A549 treated with AZD2906 at 1 μM for 4 hours (cell line): Measurements from ENCODE around the gene SUN2. TPM values are rescaled to one million over a fixed set of nuclear protein-coding genes. Genes with fewer than 3 reads are reported as not detected.

Experiments
- total RNA-seq: library from RNA; stranded (reverse); fragments of 200-300 nt; extraction: Qiagen RNA extraction; gene quantifications from 5 replicates; pipeline ENCODE4 v1.2.3, GENCODE V29; 2022

The SUN2 gene
- total RNA-seq: 29.7 to 43.0 TPM (median 39.7 TPM) in 5 replicates

DNA sequence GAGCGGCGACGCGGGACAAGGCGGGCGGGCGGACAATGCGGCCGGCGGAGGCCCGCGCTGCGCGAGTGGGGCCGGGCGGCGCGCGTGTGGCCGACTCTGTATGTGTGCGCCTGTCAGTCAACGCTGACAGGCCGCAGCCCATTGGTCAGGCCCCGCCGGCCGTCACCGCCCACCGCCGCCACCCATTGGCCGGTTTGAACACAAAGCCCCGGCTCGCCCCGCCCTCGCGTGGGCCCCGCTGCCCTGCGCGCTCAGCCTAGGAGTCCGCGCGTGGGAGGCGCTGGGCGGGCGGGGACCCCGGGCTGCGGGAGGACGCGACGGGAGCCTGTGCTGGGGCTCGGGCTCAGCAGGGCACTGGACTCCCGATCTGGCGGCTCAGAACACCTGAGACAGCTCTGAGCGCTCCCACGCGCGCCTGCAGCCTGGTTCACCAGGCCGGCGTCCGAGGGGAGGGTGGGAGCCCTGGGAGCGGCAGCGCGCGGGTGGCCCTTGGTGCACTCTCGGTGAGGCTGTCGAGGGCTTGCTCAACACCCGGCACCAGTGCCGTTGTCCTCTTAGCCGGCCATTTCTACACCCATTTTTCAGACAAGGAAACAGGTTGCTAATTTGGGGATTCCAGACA is at the start of gene SUN2:
Gene SUN2, minus strand, starts transcription at position 88 of the 622 bp plus-strand sequence. CDS start 3,370 bp downstream, outside the sequence.

DNA sequence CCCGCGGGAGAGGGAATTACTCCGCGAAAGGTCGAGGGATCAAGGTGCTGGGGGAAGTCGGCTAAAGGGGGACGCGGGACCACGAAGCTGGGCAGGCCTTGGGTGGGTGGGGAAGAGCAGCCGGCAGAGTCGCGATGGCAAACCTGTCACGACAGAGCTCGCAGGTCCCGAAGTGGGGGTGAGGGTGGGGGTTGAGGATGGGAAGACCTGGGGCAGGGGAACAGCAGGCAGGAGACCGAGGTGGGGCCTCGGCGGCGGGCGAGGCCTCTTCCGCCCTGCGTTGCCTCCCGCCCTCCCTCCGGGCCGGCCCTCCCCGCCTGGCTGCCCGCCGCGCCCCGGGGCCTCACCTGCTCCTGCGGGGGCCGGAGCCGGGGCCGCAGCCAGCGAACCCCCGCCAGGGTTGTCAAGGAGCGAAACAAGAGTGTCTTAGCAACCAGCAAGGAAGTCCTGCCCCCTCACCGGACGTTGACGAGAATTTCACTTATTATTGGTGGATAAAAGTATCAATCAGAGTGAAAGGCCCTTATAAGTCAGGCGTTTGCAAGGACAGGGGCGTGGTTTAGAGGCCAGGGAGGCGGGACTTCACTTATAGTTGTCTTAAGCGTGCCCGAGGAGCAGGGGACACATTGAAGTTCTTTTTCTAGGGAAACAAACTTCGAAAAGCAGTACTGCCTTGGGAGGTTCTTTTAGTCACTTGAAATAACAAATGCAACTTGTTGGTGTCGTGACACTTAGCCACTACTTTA is 38.1 kb upstream of the SUN2 start, which contains the start of gene DNAL4:
Gene DNAL4, minus strand, starts transcription at position 423 of the 746 bp plus-strand sequence. CDS start 11,412 bp downstream, outside the sequence.

GRCh38 chr22:38705235-38706100 is 50.3 kb downstream of the SUN2 start, which contains the start of gene GTPBP1:
Gene GTPBP1, plus strand, starts transcription at chr22:38705944. Its CDS starts 12 bp downstream, at chr22:38705956.

GRCh38 chr22:38700789-38701628 is 54.8 kb downstream of the SUN2 start, which contains the start of gene JOSD1:
Gene JOSD1, minus strand, starts transcription at chr22:38700943. Its CDS starts 956 bp downstream, at chr22:38699987.

Other genes starting within 250 kb of the SUN2 start
- 82.4 to 101 TPM (median 87.0 TPM) in 5 replicates for gene DDX17, start 249.7 kb downstream of the SUN2 start, total RNA-seq
- 3.4 to 6.3 TPM (median 4.7 TPM) in 5 replicates for gene DMC1, start 185.8 kb downstream of the SUN2 start, total RNA-seq
- gene FAM227A, start 99.6 kb downstream of the SUN2 start, total RNA-seq: 0.38 to 0.68 TPM (median 0.60 TPM) in 5 replicates
- gene CBY1, start 99.4 kb downstream of the SUN2 start, total RNA-seq: 14.8 to 17.1 TPM (median 15.5 TPM) in 5 replicates
- gene TOMM22, start 74.0 kb downstream of the SUN2 start, total RNA-seq: 57.5 to 72.6 TPM (median 68.1 TPM) in 5 replicates
- 27.8 to 32.0 TPM (median 29.0 TPM) in 5 replicates for gene JOSD1, start 55.1 kb downstream of the SUN2 start, total RNA-seq
- gene GTPBP1, start 50.1 kb downstream of the SUN2 start, total RNA-seq: 7.5 to 9.9 TPM (median 8.1 TPM) in 5 replicates
- gene DNAL4, start 38.1 kb upstream of the SUN2 start, total RNA-seq: 7.4 to 11.1 TPM (median 10.8 TPM) in 5 replicates
- gene NPTXR, start 88.0 kb upstream of the SUN2 start, total RNA-seq: 7.9 to 10.1 TPM (median 8.9 TPM) in 5 replicates
- gene CBX6, start 116.2 kb upstream of the SUN2 start, total RNA-seq: 24.8 to 27.3 TPM (median 27.1 TPM) in 5 replicates
- gene APOBEC3A, start 201.6 kb upstream of the SUN2 start, total RNA-seq: 0.10 TPM in 1 of 5 replicates, not detected in the others
- gene APOBEC3B, start 226.3 kb upstream of the SUN2 start, total RNA-seq: 25.9 to 31.3 TPM (median 28.2 TPM) in 5 replicates